Thyroid gland (tissue), 4 donors: ENCODE results near the gene PGS1.

Source experiments
- POLR2A ChIP-seq, 2 donors: fragments of 450-650 bp; IDR thresholded peaks; one replicate each; pipeline ENCODE4 v1.6.1; 2017; ENCODE audit warnings: antibody characterized with exemption in 2 of 2, mild to moderate bottlenecking in 2 of 2, moderate library complexity in 1 of 2
- TF ChIP-seq, protein P1 (sequence below), 6 experiments: fragments of 200-600 bp in 3 of 6; fragments of 450-650 bp in 3 of 6; sonication (generic) in 3 of 6; IDR thresholded peaks; one replicate each; pipeline ENCODE4 v1.5.1; 2016 to 2019; ENCODE audit warnings: antibody characterized with exemption in 6 of 6, mild to moderate bottlenecking in 2 of 6, inconsistent platforms in 1 of 6, moderate library complexity in 1 of 6

DNA sequence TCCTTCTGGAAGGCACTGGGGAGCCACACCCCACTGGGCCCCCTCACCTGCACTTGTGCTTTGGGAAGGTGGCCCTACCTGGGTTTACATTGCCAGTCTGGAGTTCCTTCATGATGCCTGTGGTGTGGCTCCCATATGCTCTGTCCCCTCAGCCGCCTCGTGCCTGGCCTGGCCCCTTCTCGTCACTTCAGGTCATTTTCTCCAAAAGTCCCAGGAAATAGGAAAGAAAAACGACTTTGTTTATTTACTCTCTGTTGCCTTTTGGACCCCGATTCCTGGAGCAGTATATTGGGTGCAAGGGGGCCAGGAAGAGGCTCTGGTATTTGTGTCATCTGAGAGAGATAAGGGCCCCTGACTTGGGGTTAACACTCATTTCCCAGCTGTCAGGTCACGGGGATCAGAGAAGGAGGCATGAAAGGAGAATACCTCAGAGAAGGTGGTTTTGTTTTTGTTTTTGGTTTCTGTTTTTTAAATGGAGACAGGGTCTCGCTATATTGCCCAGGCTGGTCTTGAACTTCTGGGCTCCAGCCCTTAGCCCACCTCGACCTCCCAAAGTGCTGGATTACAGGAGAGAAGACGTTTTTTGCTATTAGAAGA is 23.3 kb upstream of the PGS1 start:
- TF ChIP-seq, protein P1, sequence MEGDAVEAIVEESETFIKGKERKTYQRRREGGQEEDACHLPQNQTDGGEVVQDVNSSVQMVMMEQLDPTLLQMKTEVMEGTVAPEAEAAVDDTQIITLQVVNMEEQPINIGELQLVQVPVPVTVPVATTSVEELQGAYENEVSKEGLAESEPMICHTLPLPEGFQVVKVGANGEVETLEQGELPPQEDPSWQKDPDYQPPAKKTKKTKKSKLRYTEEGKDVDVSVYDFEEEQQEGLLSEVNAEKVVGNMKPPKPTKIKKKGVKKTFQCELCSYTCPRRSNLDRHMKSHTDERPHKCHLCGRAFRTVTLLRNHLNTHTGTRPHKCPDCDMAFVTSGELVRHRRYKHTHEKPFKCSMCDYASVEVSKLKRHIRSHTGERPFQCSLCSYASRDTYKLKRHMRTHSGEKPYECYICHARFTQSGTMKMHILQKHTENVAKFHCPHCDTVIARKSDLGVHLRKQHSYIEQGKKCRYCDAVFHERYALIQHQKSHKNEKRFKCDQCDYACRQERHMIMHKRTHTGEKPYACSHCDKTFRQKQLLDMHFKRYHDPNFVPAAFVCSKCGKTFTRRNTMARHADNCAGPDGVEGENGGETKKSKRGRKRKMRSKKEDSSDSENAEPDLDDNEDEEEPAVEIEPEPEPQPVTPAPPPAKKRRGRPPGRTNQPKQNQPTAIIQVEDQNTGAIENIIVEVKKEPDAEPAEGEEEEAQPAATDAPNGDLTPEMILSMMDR (IDR thresholded peaks at IDR 0.05), result no peak
- no peak for TF ChIP-seq POLR2A (IDR thresholded peaks at IDR 0.05)
